ENCODE results near the gene POLD2. TPM values are rescaled to one million over a fixed set of nuclear protein-coding genes. Genes with fewer than 3 reads are reported as not detected.
"Not testable (repeated sequence)": the region's sequence is repeated elsewhere in the genome, so short reads cannot be mapped to it uniquely, and the experiment has no call there.

The POLD2 gene
- polyA plus RNA-seq (ENCODE audit: insufficient read length), result 75.6 TPM

DNA sequence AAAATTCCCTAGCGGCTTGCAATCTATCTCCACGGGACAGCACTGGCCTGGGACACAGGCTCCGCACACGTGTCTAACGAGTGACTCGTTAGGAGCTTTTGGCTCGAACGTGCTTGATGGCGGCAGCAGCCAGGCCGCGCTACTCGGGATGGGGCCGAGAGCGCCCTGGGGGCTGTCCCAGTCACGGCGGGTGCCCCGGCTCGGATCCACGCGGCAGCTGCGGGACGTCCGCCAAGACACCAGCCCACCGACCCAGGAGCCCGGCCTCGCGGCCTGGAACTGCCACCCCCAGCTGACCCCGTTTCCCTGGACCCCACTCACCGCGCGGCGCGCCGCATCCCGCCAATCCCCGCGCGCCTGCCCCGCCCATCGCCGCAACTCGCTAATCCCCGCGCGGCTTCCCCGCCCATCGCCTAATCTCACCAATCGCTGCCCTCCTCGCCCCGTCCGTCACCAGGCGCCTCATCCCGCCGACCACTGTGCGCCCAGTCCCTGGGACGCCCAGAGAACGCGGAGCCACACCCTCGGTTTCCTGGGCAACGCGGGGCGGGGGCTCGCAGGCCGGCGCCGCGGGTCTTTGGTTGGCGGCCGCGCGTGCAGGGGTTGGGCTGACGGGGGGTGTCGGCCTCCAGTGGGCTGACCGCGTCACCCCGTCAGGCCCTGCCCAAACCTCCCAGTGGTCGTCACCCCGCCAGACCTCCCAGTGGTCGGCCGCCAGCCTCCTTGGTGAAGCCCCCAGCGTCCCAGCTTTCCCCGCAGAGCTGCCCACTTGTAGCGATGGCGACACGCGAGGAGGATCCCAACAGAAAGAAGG lies at the start of gene POLD2:
Gene POLD2, minus strand, starts transcription at position 359 of the 814 bp plus-strand sequence. CDS start 1,495 bp downstream, outside the sequence.
- peak; percentile 91 for DNase-seq (ENCODE audit: low read depth)

DNA sequence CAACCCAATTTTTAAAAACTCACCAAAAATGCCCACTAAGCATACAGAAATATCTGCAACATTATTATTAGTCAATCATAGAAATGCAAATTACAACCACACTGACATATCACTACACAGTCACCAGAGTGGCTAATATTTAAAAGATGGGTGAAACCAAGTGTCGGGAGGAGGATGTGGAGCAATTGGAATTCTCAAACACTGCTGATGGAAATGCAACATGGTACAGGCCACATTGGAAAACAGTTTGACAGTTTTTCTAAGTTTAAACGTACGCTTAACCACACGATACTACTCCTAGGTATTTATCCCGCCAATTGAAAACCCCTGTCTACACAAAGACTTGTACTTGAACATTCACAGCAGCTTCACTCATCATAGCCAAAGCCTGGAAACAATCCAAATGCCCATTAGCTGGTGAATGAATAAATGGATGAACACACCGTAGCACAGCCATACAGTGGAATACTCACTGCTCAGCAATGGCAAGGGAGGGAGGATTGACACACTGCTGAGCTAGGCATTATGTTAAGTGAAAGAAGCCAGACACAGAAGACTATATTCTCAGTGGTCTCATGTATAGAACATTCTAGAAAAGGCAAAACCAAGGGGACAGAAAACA lies 49.6 kb upstream of the POLD2 start:
- DNase-seq (ENCODE audit: low read depth), result no peak

DNA sequence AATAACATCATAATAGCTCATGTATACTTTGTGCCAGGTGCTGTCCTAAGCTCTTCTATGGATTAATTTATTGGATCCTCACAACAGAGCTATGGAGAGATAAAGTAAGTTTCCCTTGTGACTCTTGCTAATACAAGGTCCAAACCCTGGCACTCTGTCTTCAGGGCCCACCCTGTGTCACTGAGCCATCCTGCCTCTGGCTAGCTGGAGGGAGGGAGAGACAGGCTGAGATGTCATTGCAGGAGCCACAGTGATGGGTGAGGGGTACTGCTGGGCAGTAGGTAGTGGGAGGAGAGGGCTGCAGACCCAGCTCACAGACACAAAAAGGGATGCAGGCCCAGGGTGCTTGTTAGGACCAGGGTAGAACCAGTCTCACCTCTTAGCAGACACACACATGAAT lies 49.0 kb upstream of the POLD2 start:
- DNase-seq (ENCODE audit: low read depth), result no peak

DNA sequence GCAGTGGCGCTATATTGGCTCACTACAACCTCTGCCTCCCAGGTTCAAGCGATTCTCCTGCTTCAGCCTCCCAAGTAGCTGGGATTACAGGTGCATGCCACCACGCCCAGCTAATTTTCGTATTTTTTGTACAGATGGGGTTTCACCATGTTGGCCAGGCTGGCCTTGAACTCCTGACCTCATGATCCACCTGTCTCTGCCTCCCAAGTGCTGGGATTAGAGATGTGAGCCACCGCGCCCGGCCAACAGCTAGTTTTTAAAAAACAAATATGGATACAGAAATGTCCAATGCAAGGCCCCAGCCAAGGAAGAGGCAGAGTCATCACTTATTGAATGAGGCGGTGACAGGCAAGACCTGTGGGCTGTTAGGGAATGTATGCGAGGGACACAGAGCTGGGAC lies 48.6 kb upstream of the POLD2 start:
- not testable (repeated sequence) for DNase-seq (ENCODE audit: low read depth)

DNA sequence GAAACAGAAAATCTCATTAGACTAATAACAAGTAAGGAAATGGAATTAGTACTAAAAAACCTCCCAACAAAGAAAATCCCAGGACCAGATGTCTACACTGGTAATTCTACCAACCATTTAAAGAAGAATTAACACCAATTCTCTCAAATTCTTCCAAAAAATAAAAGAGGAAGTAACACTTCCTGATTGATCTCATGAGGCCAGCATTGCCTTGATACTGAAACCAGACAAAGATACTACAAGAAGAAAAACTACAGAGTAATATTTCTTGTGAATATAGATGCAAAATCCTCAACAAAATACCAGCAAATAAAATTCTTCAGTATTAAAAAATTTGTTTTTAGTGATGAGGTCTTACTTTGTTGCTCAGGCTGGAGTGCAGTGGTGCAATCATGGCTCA lies 44.6 kb upstream of the POLD2 start:
- DNase-seq (ENCODE audit: low read depth), result no peak

DNA sequence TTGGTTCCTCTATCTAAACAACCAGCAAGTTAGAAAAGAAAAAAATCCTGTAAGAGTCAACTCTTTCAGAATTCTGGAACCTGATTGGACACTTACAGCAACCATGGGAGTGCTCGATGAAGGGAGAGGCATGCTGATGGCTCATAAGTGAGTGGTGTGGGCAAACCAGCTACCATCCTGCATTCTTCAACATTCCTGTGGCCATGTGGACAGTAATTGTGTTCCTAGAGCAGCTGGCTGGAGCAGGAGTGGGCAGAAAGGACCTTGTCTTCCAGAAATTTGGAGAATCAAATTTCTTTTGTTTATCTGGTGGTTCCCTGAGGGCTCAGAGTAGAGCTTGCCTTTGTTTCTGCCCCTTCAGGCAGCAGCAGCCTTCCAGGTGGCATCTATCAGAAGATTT lies 40.2 kb upstream of the POLD2 start:
- DNase-seq (ENCODE audit: low read depth), result no peak

DNA sequence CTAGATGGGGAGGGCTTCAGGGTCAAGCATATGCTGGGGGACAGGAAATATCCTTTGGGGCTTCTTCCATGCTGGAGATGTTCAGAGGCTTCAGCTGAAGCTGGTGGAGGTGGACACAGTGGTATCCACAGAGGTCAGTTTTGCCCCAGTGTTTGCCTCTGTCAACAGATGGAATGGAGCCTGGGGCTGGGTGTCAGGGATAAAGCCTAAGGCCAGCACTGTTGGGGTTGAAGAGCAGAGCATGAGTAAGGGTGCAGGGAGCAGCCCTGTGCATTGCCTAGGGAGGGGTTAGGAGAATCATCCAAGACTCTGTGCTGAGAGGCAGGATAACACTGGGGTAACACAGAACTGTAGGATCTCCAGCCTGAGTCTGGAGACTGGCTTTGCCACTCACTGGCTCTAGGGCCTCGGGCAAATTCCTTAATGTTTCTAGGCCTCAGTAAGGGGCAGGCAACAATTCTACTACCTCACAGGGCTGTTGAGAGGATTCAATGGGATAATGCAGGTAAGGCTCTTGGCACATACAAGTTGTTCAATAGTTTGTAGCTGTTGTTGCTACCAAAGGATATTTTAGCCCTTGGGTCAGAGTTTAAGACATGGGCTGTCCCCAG lies 39.5 kb upstream of the POLD2 start:
- DNase-seq (ENCODE audit: low read depth), result no peak

DNA sequence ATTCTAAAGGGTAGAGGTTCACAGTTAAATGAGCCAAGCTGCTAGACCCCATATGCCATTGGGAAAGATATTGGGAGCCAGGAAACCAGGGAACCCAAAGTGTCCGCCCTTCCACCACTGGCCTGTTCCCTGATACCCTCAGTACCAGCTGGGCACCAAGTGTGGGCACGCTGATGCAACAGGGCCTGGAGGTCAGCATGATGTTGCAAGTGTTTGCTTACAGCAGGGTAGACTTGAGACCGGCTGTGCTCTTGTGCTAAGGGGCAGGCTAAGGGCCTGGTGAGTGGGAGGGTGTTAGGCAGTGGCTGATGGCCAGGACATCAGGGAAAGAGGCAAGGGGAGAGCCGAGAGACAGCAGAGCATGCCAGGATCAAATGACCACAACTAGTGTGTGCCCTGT lies 38.8 kb upstream of the POLD2 start:
- DNase-seq (ENCODE audit: low read depth), result no peak

DNA sequence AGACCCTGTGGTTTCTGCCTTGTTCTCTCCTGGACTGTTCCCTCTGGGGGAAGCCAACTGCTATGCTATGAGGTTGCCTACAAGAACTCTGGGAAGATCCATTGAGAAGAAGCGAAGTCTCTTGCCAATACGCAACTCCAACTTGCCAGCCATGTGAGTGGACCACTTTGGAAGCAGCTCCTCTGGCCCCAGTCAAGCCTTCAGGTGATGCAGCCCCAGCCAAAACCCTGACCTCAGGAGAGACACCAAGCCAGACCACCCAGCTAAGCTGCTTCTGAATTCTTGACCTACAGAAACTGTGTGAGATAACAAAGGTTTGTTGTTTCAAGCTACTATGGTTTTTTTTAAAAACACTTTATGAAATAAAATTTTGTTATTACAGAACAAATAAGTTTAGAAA lies 38.0 kb upstream of the POLD2 start:
- no peak for DNase-seq (ENCODE audit: low read depth)

DNA sequence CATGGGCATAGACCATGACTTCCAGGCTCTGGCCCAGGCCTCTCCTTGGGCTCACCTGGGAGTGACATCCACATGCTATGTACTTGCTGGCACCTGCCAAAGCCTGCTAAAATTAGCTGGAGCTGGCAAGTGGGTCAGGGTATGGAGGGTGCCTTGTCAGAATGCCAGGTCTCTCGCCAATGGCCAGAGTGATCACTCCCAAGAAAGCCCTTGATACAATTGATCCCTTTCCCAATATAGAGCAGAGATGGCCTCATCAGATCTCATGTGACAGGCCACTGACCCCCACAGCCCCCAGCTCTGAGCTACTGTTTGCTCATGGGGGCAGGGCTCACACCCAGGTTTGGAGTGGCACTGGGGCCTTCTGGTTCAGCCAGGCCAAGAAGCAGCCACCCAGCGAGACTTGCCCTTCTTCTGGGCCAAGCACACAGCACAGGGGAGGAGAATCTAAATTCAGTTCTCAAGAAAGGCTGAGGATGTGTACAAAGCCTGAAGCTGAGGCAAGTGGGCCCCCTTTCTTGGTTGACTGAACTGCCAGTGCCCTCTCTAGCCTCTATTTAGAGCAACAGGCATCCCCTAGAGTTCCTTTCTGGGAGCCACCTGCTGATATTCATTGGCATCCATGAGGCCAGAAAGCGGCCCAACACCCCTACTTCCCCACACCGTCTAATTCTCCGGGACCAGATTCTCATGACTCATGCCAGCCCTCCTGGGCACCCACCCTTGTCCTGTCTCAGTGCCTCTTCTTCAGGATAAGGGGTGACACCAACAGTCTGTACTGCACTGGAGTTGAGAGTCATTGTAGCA lies 36.7 kb upstream of the POLD2 start:
- DNase-seq (ENCODE audit: low read depth), result no peak

DNA sequence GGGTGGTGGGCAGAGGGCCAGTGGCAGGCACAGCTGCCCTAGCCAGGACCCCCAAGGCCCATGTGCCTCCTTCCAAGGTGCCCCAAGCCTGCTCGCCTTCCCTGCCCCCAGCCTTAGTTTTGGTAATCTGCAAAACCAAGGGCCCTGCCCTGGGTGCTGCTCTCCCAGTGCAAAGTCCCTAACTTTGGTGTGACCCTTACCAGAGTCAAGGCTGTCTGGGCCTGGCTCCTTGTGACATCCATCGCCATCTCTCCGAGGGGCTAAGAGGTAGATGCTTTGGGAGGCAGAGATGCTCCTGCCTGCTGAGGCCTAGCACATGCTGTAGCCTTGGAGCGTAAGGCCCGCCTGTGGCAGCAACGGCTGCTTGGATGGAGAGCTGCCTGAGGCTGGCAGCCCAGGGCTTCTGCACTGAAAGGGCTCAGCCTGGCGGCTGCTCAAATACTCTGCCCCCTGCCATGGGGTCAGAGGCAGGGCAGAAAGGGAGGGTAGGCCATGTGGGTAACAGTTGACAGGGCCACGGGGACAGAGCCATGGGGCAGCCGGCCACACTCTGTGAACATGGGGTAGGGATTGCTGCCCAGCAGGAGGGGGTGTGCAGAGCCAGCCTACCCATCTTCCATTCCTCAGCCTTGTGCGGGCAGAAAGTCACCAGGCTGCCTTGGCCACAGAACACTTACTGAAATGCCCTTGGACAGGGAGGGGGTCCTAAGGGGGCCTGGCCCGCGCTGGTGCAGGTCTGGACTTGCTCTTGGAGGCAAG lies 35.7 kb upstream of the POLD2 start:
- DNase-seq (ENCODE audit: low read depth), result no peak

DNA sequence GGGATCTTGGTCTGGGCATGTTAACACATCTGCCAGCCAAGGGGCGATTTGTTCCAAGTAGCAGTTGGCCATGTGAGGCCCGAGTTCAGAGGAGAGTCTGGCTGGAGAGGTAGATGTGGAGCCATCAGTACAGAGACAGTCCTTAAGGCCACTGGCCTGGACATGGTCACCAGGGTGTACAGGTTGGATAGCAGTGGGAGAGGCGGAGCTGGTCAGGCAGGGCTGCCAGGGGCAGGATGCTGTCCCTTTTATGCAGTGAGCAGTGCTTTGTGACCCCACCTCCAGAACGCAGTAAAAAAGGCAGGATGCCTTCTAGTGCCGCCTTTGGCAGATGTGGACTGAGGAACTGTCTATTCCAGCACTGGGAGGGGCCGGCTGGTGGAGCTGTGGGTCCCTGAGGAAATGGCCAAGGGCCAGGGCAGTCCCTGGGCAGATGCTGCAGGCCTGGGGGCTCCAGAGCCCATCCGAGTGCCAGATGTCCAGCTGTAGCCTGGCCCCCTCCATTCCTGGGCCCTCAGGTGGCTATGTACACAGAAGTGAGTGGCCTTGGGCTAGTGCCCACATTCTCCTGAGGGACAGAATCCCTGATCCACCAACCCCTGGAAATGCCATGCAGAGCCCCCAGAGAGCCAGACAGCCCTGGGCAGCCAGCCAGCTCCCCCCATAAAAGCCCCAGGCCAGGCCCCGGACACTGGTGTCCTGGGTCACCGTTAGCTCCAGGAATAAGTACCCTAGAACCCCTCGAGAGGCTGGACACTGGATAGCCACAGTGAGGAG lies 34.9 kb upstream of the POLD2 start:
- DNase-seq (ENCODE audit: low read depth), result no peak

DNA sequence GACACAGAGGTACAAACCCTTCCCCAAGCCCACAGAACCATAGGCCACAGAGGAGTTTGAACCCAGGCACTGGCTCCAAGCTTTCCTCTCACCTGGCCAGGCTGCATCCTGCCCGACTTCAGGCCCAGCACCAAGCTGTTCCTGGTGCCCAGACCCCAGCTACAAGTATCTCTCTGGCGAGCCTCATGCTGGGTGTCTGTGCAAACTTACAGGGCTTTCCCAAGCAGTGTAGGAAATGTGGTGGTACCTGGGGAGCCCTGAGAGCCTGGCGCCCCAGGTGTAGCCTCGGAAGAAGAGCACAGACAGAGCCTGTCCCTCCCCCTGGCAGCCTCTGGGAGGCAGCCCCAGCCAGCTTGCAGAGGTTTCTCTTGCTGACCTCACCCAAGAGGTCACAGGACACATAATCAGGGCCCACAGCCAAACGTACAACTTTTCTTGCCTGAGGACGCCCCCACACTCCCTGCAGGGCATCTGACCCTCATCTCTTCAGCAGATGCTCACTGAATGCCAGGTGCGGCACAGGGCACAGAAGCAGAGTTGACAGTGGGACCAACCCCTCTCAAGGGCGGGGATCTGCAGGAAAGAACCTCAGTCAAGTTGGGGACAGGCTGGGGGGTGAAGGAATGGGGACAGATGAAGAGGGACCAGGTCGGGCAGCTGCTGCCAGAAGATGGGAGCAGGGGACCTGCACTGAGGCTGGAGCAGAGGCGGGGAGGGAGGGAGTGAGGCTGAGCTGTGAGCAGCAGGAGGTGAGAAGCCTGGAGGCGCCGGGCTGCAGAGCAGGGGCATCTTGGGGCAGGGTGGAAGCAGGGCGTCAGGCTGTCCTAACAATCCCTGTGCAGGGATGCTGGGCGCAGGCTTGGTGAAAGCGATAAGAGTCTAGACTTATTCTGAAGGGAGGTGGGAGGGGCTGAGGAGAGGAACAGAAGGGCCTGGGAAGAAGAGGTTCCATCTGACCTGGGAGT lies 34.0 kb upstream of the POLD2 start:
- no peak for DNase-seq (ENCODE audit: low read depth)

DNA sequence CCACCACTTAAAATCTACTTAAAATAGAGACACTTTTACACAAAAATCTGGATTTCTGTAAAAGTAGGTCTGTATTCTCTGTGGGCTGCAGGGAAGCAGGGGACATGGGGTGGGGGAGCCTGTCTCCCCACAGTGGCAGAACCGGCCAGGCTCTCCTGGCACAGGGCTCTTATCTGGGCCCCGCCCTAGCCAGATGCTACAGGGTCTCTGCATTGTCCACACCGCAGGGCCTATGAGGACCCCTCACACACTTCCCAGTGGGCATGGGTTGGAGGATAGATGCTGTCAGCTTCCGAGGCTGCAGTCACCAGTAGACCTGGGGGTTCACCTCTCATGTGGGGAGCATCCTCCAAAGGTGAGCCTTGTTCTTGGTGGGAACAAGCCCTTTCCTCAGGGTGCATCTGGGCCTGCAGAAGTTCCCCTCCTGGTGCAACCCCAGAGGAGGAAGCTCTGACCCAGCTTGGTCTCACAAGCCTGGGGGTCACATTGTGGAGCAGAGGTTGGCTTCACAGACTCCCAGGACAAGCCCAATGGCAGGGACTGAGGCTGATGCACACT lies 33.2 kb upstream of the POLD2 start:
- DNase-seq (ENCODE audit: low read depth), result no peak

DNA sequence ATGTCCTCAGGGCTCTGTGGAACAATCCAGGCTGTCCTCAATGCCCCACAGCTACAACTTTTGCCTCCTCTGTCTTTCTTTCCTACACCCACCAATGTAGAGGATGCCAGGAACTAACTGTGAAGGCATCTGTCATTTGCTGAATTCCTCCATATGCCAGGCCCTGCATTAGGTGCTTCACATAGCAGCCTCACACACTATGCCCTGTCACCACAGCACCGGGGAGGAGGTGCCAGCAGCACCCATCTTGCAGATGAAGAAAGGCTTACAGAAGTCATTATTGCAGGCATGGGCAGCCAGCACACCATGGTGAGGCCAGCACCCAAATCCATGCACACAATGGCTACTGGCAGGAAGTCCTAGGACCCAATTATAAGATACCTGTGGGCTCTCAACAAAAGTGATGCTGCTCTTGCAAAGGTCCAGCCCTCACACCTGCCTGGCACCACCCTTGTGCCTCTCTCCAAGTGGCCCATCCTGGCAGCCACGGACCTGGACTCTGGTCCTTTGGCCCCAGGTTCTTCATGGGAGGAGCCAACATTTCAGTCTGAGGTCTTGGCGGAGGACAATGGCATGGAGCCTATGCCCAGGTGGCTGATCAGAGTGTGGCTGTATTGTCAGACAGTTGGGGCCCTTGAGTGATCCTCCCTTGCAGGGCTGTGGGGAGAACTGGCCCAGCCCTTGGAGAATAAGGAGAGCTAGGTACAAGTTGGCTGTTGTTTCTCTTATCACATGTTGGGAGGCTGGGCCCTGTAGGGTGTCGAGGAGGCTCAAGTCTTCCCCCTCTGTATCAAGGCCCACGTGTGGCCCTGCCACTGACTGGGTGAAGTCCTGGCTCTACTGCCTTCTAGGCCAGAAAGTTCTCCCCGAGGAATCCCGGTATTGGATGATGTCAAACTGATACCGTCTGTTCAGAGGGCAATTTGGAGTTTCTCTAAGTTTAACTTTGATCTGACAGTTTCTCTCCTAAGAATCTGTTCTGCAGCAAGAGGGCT lies 32.1 kb upstream of the POLD2 start:
- DNase-seq (ENCODE audit: low read depth), result no peak

DNA sequence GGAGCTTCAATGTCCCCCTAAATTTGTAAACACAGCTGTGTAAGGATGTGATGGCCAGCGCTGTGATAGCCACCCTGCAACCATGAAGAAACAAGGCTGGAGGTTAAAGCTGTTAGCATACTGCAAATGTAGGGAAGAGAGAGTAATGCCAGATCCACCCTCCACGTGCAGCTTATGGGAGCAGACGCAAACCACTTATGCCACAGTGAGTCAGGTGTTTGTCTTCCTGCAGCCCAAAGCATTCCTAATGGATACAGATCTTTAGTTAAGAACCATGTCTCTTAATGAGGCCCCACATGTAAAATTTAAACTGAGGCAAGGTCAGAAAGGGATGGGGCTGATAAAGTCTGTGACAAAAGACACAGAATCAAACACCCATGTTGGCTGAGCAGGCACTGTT lies 31.4 kb upstream of the POLD2 start:
- no peak for DNase-seq (ENCODE audit: low read depth)

DNA sequence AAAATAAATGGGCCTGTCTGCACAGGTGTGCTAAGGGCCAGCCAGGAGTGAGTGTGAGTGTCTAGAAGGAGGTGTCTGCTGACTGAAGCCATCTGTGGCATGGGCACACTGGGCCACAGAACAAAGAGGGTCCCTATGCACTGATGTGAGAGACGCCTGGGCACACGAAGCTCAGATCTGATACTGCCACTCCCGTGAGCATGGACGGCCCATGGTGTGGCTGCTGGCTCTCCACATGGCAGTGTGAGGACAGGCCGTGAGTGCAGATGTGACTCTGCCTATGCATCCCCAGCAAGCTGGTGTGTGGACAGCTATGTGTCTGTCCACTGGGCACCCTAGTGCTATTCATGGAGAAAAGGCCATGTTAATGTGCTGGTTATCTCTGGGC lies 30.6 kb upstream of the POLD2 start:
- DNase-seq (ENCODE audit: low read depth), result no peak
